Activated T-helper 1 cell treated with anti-CD3 and anti-CD28 coated beads, Interleukin-2, amount 50 U/mL, for 16 hours (primary cell): ENCODE data around the gene SLC51A.
"Not testable (repeated sequence)": the region's sequence is repeated elsewhere in the genome, so short reads cannot be mapped to it uniquely, and the experiment has no call there.

Source experiments
- DNase-seq, 2 donors: peaks; one replicate each; pipeline ENCODE4 v3.0.0-alpha.2; 2020; ENCODE audit warnings: low read depth in 1 of 2, low spot score in 1 of 2

The SLC51A gene

DNA sequence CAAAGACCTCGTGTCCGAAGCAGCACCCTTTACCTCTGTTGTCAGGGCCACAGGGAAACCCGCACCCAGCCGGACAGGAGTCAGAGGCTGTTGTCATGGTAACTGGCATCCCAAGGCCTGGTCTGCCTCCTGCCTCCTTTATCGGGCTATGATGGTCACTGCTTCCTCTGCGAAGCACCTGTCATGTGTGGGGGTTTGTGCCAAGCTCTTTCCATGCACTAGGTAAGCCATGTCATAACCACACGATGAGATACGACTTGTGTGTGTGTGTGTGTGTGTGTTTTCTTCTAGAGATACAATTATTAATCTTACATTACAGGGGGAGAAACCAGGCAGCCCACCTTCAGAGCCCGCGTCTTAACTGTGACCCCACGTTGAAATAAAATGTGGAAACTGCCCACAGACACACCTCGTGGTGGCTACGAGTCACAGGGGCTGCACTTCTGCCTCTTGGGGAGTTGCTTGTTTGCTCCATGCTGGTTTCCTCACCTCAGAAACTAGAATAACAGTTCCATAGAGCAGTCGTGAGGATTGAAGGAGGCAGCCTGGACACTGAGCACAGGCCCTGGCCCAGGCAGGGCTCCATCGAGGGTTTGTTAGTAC lies 23.1 kb upstream of the SLC51A start:
- no peak for DNase-seq

DNA sequence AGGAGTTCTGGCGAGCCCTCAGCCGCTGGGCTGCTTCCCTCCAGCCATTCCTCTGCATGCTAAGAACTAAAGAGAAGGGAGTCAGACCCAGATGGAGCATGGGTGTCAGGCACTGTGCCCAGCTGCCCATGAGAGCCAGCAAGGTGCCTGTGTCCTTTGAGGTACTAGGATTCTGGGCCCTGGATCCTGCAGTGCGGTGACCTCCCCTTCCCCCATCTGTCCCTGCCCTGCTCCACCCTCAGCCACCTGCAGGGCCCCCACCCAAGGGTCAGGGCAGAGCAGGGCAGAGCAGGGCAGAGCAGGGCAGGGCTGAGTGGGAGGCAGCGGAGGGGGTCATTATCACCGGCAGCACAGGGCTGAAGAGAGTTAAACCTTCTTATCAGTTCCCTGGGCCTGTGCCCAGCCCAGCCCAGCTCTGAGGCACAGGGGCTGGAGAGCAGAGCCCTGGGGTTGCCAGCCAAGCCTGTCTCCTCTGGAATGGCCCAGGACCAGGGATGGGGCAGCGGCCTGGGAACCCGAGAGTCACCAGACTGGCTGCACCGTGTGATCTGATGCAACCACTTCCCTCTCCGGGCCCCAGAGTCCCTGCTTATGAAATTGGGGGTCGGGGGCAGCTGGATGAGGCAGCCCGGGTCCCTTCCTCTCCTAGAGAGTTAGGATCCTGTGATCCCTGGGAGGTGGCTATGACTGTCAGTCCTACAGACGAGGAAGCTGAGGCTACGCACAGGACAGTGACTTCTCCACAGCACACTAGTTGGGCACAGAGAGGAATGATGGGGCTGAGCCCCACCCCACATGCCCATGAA lies 22.4 kb upstream of the SLC51A start:
- no peak for DNase-seq

- no peak for DNase-seq
Measured at GRCh38 chr3:196194542-196194915, 21.8 kb upstream of the SLC51A start.

GRCh38 chr3:196195664-196196265 lies 20.6 kb upstream of the SLC51A start:
- DNase-seq, result no peak

DNA sequence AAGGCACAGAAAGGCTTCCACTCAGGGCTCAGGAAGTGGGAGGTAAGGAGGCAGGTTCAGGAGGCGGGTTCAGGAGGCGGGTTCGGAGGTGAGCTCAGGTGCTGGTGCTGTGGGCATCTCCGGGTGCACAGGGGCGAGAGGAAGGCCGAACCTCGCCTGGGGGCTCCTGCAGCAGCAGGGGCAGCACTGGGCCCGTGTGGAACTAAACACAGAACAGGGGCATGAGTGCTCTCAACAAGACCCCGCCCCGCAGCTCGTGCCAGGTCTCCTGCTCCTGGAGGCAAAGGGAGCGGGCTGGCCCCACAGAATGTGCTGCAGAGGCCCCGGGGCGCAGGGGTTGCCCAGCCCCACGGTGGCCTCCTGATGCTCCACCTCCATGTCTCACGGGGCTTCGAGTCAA lies 18.8 kb upstream of the SLC51A start:
- DNase-seq, result no peak

DNA sequence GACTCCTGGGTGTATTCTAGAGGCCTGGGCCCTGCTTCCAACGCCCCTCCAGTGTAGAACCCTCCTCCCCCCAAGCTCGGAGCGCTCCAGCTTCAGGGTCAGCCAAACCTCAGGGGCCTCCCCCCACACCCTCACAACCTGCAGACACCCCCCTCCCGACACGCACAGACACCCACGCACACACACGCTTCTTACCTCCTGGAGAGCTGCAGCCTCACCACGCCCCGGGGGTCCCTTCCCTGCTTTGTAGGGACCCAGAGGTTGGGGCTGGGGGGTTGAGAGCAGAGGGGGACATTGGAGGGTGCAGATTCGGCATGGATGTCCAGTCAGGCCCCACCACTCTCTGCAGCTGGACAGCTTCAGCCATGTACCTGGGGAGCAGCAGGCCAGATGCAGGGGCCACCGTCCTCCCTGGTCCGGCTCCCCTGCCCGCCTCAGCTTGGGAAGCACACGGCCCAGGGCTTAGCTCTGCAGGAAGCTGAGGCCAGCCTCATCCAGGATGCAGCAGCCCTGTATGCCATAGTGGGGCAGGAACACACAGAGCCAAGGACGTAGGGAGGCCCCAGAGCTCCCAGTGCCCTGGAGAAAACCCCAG lies 18.2 kb upstream of the SLC51A start:
- no peak for DNase-seq

- DNase-seq, result no peak
Measured at GRCh38 chr3:196198771-196199753, 17.3 kb upstream of the SLC51A start.

DNA sequence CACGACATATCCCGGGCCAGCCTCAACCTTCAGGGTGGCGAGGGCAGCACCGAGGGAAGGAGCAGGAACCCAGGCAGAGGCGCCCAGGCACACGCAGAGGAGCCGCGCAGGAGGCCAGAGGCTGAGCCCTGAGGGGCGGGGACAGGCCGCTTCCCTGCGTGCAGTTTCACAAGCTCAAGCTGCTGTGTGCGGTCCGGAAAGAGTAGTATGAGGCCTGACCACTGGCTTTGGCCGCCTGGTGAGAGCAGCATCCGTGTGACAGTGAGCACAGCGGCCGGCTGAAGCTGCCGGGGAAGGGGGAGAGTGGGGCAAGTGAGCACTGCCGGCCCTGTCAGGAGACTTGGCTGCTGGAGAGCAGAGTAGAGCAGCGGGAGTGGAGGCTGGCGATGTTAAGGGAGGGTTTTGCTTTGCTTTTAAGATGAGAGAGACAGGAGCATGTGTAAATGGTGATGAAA lies 13.8 kb upstream of the SLC51A start:
- DNase-seq, result no peak

DNA sequence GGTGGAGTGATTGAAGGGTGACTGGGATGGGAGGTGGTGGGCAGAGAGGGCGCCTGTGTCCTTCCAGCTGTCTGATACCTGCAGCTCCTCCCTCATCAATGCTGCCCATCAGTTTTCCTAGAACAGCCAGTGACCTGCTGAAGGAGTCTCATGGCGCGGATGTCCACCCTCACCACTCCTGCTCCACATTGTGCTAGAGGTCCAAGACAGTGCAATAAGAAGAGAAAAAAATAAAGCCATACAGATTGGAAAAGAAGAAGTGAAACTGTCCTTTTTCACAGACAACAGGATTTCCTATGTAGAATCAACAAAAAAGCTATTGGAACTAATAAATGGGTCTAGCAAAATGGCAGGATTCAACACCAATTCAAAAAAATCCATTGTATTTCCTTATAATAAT lies 12.5 kb upstream of the SLC51A start:
- no peak for DNase-seq

GRCh38 chr3:196205442-196206205 lies 10.7 kb upstream of the SLC51A start:
- DNase-seq, result not testable (repeated sequence)

- no peak for DNase-seq
Measured at GRCh38 chr3:196207159-196207832, 9.0 kb upstream of the SLC51A start.

- DNase-seq, result peak in 1 of 2 donors; percentile 39
Measured at GRCh38 chr3:196207833-196208607, 8.3 kb upstream of the SLC51A start.

DNA sequence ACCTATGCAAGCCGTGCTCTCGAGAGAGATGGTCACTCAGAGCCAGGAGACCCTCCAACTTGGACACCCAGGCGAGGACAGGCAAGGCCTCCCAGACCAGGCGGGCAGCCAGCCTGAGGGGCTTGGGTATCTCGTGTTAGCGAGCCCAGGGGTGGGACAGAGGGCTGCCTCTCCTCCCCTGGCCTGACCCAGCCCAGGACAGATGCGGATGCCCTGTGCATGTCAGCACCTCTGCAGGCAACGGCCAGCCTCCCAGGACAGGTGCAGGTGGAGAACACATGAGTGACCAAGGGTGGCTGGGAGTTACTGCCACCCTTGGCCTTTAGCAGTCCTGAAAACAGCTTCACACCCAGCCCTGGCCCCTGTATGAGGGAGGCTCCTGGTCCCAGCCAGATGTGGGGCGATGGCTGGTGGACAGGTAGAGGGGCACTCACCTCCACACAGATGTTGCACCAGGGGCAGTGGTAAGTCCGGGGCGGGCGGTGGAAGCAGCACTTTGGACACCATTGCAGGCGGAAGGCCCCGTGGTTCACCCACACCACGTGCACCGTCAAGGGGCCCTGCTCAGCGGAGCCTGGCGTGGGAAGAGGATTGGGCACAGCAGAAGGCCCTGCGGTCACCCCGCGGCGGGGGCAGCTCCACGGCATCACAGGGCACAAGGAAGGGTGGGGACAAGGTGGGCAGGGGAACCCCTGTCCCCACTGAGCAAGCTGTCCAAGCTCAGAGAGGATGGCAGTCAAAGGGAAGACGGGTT lies 7.2 kb upstream of the SLC51A start:
- DNase-seq, result no peak

GRCh38 chr3:196209944-196210672 lies 6.2 kb upstream of the SLC51A start:
- not testable (repeated sequence) for DNase-seq

DNA sequence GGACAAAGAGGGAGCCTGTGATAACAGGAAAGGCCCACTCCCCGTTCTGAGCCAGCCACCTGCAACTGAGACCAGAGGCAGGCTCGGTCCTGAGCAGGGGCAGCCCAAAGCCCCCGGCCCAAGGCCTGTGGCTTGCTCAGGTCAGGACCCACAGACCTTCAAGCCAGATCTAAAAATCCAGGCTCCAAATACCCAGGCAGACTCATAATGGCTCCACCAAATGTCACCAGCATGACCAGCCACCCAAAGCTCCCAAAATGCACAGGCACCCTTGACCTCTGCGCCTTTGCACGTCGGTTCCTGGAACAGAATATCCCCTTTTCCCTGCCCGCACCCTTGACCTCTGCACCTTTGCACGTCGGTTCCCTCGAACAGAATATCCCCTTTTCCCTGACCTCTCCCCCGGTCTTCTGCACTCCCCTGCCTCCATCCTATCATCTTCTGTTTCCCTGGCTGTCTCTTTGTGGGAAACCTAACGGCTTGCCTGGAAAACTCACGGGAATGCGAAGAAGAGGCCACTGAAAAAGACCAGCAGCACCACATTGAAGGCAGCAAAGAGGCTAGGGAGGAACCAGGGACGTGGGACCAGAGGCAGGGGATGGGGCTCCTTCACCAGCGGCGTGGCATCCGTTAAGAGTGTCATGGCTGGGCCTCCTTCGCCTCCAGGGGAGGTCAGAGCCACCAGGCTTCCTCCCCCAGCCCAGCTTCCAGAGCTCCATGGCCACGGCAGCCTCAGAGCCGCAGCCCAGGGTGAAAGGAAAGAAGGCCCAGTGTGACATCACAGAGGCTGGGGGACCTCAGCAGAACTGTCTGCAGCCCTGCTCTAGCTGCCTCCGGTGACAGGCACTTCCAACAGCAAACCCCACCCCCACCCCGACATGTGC lies 5.4 kb upstream of the SLC51A start, which contains the start of gene ZDHHC19:
ZDHHC19 (minus strand) TSS at position 728 of the 884 bp plus-strand sequence; CDS start at position 643, 85 bp downstream.
- DNase-seq, result no peak

- DNase-seq, result no peak
Measured at GRCh38 chr3:196214783-196215441, 1.4 kb upstream of the SLC51A start.
